A549 (cell line): ENCODE data around the gene GIMAP1.

ENCODE experiments used
- CTCF ChIP-seq: fragments of >200 bp; sonication (Bioruptor Twin); formaldehyde crosslinking; IDR thresholded peaks from 3 replicates; pipeline ENCODE4 v1.5.1; 2016
- EP300 ChIP-seq, 2 experiments: fragments of >200 bp; sonication (Bioruptor Twin); formaldehyde crosslinking; IDR thresholded peaks; 2 replicates in 1 of 2; 3 replicates in 1 of 2; pipeline ENCODE4 v1.6.1; 2016 to 2017
- HDAC2 ChIP-seq: fragments of 200-600 bp; sonication (generic); IDR thresholded peaks from 2 replicates; pipeline ENCODE4 v1.6.1; 2016
- JUNB ChIP-seq: fragments of >200 bp; sonication (Bioruptor Twin); formaldehyde crosslinking; IDR thresholded peaks from 2 replicates; pipeline ENCODE4 v1.6.1; 2016
- KDM5A ChIP-seq: fragments of 200-600 bp; sonication (generic); IDR thresholded peaks from 2 replicates; pipeline ENCODE4 v1.6.1; 2016; ENCODE audit warnings: antibody characterized with exemption, mild to moderate bottlenecking
- NPAS2 ChIP-seq: fragments of 250-450 bp; sonication (Bioruptor Pico); IDR thresholded peaks from 2 replicates; pipeline ENCODE4 v1.8.0; 2022; ENCODE audit warnings: mild to moderate bottlenecking, moderate library complexity, borderline replicate concordance
- POLR2A ChIP-seq: IDR thresholded peaks from 2 replicates; pipeline ENCODE4 v1.6.1; 2012; ENCODE audit warnings: mild to moderate bottlenecking, low read length
- SMC3 ChIP-seq: fragments of >200 bp; sonication (Bioruptor Twin); formaldehyde crosslinking; IDR thresholded peaks from 3 replicates; pipeline ENCODE4 v1.6.1; 2018; ENCODE audit warnings: inconsistent platforms
- ZFP36 ChIP-seq: fragments of 450-650 bp; IDR thresholded peaks from 2 replicates; pipeline ENCODE4 v1.6.1; 2014; ENCODE audit warnings: borderline replicate concordance; ENCODE audit not compliant: partially characterized antibody
- TF ChIP-seq, protein P1 (sequence below): fragments of 450-650 bp; IDR thresholded peaks from 2 replicates; pipeline ENCODE4 v1.6.1; 2014; ENCODE audit warnings: antibody characterized with exemption

DNA sequence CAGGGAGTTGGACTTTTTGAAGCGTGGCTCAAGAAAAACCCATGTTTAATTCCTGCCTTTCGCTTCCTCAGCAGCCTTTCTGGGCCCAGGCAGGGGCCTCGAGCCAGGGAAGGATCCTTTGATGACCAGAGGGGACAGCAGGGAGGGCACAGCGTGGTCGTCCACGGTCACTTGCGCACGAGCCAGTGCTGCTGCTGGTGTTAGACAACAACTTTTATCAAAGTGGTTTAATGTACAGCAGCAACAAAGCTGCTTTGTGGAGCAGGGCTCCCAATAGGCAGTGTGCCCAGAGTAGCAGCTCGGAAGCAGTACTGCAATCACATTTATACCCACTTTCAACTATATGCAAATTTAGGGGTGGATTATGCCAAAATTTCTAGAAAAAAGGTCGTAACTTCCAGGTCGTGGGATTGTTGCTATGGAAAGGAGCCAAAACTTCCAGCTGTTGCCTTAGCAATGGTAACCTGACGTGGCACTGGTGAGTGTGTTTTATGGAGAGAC is 6.1 kb downstream of the GIMAP1 start:
- TF ChIP-seq, protein P1, sequence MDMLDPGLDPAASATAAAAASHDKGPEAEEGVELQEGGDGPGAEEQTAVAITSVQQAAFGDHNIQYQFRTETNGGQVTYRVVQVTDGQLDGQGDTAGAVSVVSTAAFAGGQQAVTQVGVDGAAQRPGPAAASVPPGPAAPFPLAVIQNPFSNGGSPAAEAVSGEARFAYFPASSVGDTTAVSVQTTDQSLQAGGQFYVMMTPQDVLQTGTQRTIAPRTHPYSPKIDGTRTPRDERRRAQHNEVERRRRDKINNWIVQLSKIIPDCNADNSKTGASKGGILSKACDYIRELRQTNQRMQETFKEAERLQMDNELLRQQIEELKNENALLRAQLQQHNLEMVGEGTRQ: no peak
- TF ChIP-seq CTCF (no peak), SMC3 (no peak), KDM5A (no peak), ZFP36 (no peak), JUNB (no peak), POLR2A (no peak), EP300 (IDR thresholded peaks at IDR 0.05) (no peak), NPAS2 (CRISPR knock-in tag) (no peak), HDAC2 (no peak)
